Glutamatergic neuron (in vitro differentiated cells): ENCODE results near the gene CSTPP1. TPM values are rescaled to one million over a fixed set of nuclear protein-coding genes. Genes with fewer than 3 reads are reported as not detected.
"Not testable (repeated sequence)": the region's sequence is repeated elsewhere in the genome, so short reads cannot be mapped to it uniquely, and the experiment has no call there.

Experiments used
- DNase-seq: peaks from one replicate; pipeline ENCODE4 v3.0.0; 2022
- H3K27ac Mint-ChIP-seq: one replicate; pipeline ENCODE4 v1.8.0; 2020; ENCODE audit warnings: mild to moderate bottlenecking, mixed read lengths, inconsistent platforms; ENCODE audit not compliant: unreplicated experiment
- H3K27me3 Mint-ChIP-seq: one replicate; pipeline ENCODE4 v1.8.0; 2020; ENCODE audit warnings: mild to moderate bottlenecking, moderate library complexity, mixed read lengths, inconsistent platforms; ENCODE audit not compliant: unreplicated experiment
- H3K36me3 Mint-ChIP-seq: one replicate; pipeline ENCODE4 v1.8.0; 2020; ENCODE audit warnings: mild to moderate bottlenecking, mixed read lengths, inconsistent platforms; ENCODE audit not compliant: unreplicated experiment
- H3K4me1 Mint-ChIP-seq: one replicate; pipeline ENCODE4 v1.8.0; 2020; ENCODE audit warnings: mild to moderate bottlenecking, low read depth, mixed read lengths, inconsistent platforms; ENCODE audit not compliant: unreplicated experiment
- H3K4me3 Mint-ChIP-seq: one replicate; pipeline ENCODE4 v1.8.0; 2020; ENCODE audit warnings: mild to moderate bottlenecking, mixed read lengths, inconsistent platforms; ENCODE audit not compliant: unreplicated experiment
- H3K9me3 Mint-ChIP-seq: one replicate; pipeline ENCODE4 v1.8.0; 2020; ENCODE audit warnings: mild to moderate bottlenecking, moderate library complexity, mixed read lengths, inconsistent platforms; ENCODE audit not compliant: unreplicated experiment
- microRNA-seq: library from miRNA; unstranded; fragments of <30 nt; microRNA quantifications from one replicate; pipeline ENCODE4, GENCODE V29; 2020; ENCODE audit not compliant: unreplicated experiment
- total RNA-seq: library from RNA; stranded (reverse); fragmentation: NEBNext Ultra II Directional; extraction: Animal tissue kit (Norgen Biotek cat#: 25700); gene quantifications from one replicate; pipeline ENCODE4 v1.2.1, GENCODE V29; 2021; ENCODE audit not compliant: unreplicated experiment
- TF ChIP-seq, protein P1 (sequence below): fragments of 200-600 bp; sonication (generic); IDR thresholded peaks from one replicate; pipeline ENCODE4 v1.5.0; 2021; ENCODE audit not compliant: partially characterized antibody, unreplicated experiment

The CSTPP1 gene
- total RNA-seq, 1 donor from 2014 or later: 35.5 TPM

DNA sequence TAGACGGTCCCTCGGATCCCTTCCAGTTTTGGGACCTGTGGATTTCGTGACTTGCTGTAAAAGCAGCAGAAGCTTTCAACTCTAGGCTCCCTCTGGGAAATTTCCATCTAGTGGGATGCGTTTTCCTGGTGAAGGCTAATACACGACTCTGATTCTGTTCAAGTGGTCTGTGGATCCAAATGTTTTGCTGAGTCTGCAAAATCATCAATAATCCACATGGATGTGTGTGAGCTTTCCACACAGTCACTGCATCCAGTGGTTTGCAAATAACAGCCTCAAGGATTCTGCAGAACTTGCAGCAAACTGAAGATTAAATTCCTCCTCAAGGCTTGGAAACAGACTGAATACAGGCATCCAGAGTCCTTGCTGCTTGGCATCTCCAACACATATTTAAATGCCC lies 266.0 kb downstream of the CSTPP1 start:
- TF ChIP-seq, protein P1, sequence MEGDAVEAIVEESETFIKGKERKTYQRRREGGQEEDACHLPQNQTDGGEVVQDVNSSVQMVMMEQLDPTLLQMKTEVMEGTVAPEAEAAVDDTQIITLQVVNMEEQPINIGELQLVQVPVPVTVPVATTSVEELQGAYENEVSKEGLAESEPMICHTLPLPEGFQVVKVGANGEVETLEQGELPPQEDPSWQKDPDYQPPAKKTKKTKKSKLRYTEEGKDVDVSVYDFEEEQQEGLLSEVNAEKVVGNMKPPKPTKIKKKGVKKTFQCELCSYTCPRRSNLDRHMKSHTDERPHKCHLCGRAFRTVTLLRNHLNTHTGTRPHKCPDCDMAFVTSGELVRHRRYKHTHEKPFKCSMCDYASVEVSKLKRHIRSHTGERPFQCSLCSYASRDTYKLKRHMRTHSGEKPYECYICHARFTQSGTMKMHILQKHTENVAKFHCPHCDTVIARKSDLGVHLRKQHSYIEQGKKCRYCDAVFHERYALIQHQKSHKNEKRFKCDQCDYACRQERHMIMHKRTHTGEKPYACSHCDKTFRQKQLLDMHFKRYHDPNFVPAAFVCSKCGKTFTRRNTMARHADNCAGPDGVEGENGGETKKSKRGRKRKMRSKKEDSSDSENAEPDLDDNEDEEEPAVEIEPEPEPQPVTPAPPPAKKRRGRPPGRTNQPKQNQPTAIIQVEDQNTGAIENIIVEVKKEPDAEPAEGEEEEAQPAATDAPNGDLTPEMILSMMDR: no peak
- Mint-ChIP-seq H3K36me3 (no peaks in the 10 kb centered on the region), H3K27ac (no peak overlapping the region), H3K4me1 (no peaks in the 10 kb centered on the region), H3K27me3 (no peaks in the 10 kb centered on the region), H3K9me3 (no peaks in the 10 kb centered on the region), H3K4me3 (no peak overlapping the region)
- DNase-seq: no peak

DNA sequence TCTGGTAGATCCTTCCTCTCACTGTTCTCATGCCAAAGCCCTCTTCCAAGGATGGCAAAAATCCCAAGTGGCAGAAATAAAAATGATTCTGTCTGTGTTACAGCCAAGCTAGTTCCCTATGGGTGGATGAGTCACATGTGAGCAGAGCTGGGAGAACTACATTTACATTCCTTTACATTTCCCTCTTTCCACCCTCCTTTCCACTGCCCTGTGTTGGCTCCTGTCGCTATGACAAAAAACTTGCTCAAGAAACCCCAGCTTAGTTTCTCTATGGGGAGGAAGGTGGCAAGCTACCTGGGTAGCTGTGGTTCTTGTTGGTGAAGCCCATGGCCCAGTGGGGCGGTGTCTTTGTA lies 268.1 kb downstream of the CSTPP1 start:
- H3K4me3 Mint-ChIP-seq: no peak overlapping the region
- H3K27ac Mint-ChIP-seq: no peak overlapping the region
- H3K4me1 Mint-ChIP-seq: no peaks in the 10 kb centered on the region
- no peaks in the 10 kb centered on the region for H3K27me3 Mint-ChIP-seq
- H3K9me3 Mint-ChIP-seq: no peaks in the 10 kb centered on the region
- H3K36me3 Mint-ChIP-seq: no peaks in the 10 kb centered on the region
- no peak for DNase-seq
- TF ChIP-seq, protein P1: no peak

DNA sequence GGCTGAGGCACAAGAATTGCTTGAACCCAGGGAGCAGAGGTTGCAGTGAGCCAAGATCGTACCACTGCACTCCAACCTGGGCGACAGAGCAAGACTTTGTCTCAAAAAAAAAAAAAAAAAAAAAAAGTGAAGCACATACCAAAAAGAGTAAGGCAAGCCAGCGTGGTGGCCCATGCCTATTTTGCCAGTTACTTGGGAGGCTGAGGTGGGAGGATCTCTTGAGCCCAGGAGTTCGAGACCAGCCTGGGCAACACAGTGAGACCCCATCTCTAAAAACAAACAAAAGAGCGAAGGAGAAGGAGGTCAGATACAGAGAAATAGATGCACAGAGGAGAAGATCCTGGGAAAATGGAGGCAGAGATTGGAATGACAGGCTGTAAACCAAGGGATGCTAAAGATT lies 270.0 kb downstream of the CSTPP1 start:
- not testable (repeated sequence) for H3K9me3 Mint-ChIP-seq, H3K36me3 Mint-ChIP-seq, H3K27me3 Mint-ChIP-seq, DNase-seq, H3K4me1 Mint-ChIP-seq, H3K27ac Mint-ChIP-seq, H3K4me3 Mint-ChIP-seq

DNA sequence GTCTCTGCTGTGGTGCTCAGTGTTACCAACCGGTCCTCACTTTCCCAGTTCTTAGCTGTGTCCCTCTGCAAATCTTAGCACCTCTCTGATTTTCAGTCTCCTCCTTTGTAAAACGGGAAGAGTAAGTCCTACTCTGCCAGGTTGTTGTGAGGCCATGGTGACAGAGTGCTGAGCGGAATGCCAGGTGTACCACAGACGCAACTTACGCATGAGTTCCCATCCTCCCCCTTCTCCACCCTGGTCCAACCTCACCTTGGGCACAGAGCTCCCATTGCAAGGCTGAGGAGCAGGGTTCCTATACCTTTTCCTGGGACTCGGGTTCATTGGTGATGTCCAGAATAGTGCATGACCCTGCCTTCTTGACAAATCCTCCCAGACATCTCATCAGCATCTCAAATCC lies 270.9 kb downstream of the CSTPP1 start:
- no peak for DNase-seq
- no peaks in the 10 kb centered on the region for H3K36me3 Mint-ChIP-seq
- no peak overlapping the region for H3K27ac Mint-ChIP-seq

DNA sequence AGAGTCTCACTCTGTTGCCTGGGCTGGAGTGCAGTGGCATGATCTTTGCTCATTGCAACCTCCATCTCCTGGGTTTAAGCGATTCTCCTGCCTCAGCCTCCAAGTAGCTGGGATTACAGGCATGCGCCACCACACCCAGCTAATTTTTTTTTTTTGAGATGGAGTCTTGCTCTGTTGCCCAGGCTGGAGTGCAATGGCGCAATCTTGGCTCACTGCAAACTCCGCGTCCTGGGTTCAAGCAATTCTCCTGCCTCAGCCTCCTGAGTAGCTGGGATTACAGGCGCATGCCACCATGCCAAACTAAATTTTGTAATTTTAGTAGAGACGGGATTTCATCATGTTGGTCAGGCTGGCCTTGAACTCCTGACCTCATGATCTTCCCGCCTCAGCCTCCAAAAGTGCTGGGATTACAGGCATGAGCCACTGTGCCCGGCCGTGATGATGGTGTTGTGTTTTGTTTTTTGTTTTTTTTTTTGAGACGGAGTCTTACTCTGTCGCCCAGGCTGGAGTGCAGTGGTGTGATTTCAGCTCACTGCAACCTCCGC lies 271.5 kb downstream of the CSTPP1 start:
- not testable (repeated sequence) for H3K27ac Mint-ChIP-seq, H3K9me3 Mint-ChIP-seq, H3K4me1 Mint-ChIP-seq, H3K4me3 Mint-ChIP-seq, H3K27me3 Mint-ChIP-seq, H3K36me3 Mint-ChIP-seq, DNase-seq

More for the DNA sequence above, 270.9 kb downstream of the CSTPP1 start:
- no peaks in the 10 kb centered on the region for H3K27me3 Mint-ChIP-seq
- no peaks in the 10 kb centered on the region for H3K9me3 Mint-ChIP-seq
- TF ChIP-seq, protein P1: no peak
- H3K4me3 Mint-ChIP-seq: no peak overlapping the region
- no peaks in the 10 kb centered on the region for H3K4me1 Mint-ChIP-seq

DNA sequence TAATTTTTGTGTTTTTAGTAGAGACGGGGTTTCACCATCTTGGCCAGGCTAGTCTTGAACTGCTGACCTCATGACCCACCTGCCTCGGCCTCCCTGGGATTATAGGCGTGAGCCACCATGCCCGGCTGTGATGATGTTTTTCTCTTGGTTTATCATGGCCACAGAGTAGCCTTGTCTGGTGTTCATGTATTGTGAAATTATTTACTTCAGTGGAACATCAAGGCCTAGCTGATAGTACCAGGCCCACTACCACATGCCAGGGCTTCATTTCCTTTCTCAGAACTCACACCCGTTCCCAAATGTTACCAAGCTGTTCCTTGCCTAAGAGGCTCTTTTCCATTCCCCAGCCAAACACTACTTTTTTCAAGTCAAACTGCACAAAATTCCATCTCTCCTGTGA lies 272.1 kb downstream of the CSTPP1 start:
- H3K27me3 Mint-ChIP-seq: no peaks in the 10 kb centered on the region
- H3K9me3 Mint-ChIP-seq: no peaks in the 10 kb centered on the region
- H3K27ac Mint-ChIP-seq: no peak overlapping the region
- no peak for DNase-seq
- no peak overlapping the region for H3K4me3 Mint-ChIP-seq
- TF ChIP-seq, protein P1: no peak
- H3K36me3 Mint-ChIP-seq: no peaks in the 10 kb centered on the region
- H3K4me1 Mint-ChIP-seq: no peaks in the 10 kb centered on the region

Small RNAs within 50 kb of the gene (microRNA-seq; reads per million reads assigned to microRNA genes)
- gene MIR6745: not detected

Other genes with a start within 250 kb of the CSTPP1 start
- gene ARHGAP1, start 236.1 kb upstream of the CSTPP1 start, total RNA-seq: 38.4 TPM
- gene ZNF408, start 235.7 kb upstream of the CSTPP1 start, total RNA-seq: 10.6 TPM
- 0.29 TPM for gene F2, start 217.5 kb upstream of the CSTPP1 start, total RNA-seq
- gene CKAP5, start 90.5 kb upstream of the CSTPP1 start, total RNA-seq: 193 TPM
- 25.0 TPM for gene LRP4, start 18.2 kb upstream of the CSTPP1 start, total RNA-seq
- gene ARFGAP2, start 240.1 kb downstream of the CSTPP1 start, total RNA-seq: 119 TPM
- 2.2 TPM for gene PACSIN3, start 249.7 kb downstream of the CSTPP1 start, total RNA-seq